Keratinocyte (primary cell): ENCODE measurements around the gene UTP14A. TPM values are rescaled to one million over a fixed set of nuclear protein-coding genes. Genes with fewer than 3 reads are reported as not detected.

ENCODE experiments used
- DNase-seq: peaks from one replicate; pipeline ENCODE4 v3.0.0-alpha.2; 2011; ENCODE audit warnings: low read depth, missing footprints, low spot score
- FAIRE-seq: peaks from 2 replicates; lab custom pipeline; 2011; peaks lifted over from hg19 to GRCh38; lab: Jason Lieb, UNC
- H2AFZ ChIP-seq: 2 replicates; pipeline ENCODE4 v1.6.0; 2012; ENCODE audit warnings: low read length, control low read depth, inconsistent platforms; ENCODE audit not compliant: control insufficient read depth
- H3K27ac ChIP-seq: 2 replicates; pipeline ENCODE4 v1.5.1; 2011; ENCODE audit warnings: low read length; ENCODE audit not compliant: control insufficient read depth, insufficient read depth
- H3K27me3 ChIP-seq: 3 replicates; pipeline ENCODE4 v1.6.0; 2011; ENCODE audit warnings: low read length; ENCODE audit not compliant: control insufficient read depth, insufficient read depth; ENCODE audit errors: extremely low read depth
- H3K36me3 ChIP-seq, 2 experiments: 2 replicates in 1 of 2; 3 replicates in 1 of 2; pipeline ENCODE4 v1.5.1; 2011; ENCODE audit warnings: low read length in 2 of 2, mild to moderate bottlenecking in 1 of 2; ENCODE audit not compliant: control insufficient read depth in 2 of 2, insufficient read depth in 2 of 2; ENCODE audit errors: extremely low read depth in 1 of 2
- H3K4me1 ChIP-seq: 3 replicates; pipeline ENCODE4 v1.5.1; 2011; ENCODE audit warnings: low read length; ENCODE audit not compliant: control insufficient read depth, insufficient read depth; ENCODE audit errors: extremely low read depth
- H3K4me2 ChIP-seq: 3 replicates; pipeline ENCODE4 v1.6.0; 2011; ENCODE audit warnings: low read depth, low read length; ENCODE audit not compliant: control insufficient read depth, insufficient read depth; ENCODE audit errors: extremely low read depth
- H3K4me3 ChIP-seq, 3 experiments: fragments of 200-600 bp in 1 of 3; sonication (generic) in 1 of 3; 2 replicates in 2 of 3; 3 replicates in 1 of 3; pipeline ENCODE4 v1.5.1; 2011 to 2016; ENCODE audit warnings: low read length in 3 of 3, mild to moderate bottlenecking in 3 of 3, control low read depth in 2 of 3, inconsistent platforms in 1 of 3, low read depth in 1 of 3, mixed read lengths in 1 of 3, mixed run types in 1 of 3, moderate library complexity in 1 of 3; ENCODE audit not compliant: control insufficient read depth in 2 of 3, insufficient read depth in 2 of 3; ENCODE audit errors: extremely low read depth in 1 of 3
- H3K79me2 ChIP-seq: 2 replicates; pipeline ENCODE4 v1.6.0; 2012; ENCODE audit warnings: low read length; ENCODE audit not compliant: control insufficient read depth, insufficient read depth
- H3K9ac ChIP-seq: 3 replicates; pipeline ENCODE4 v1.6.0; 2011; ENCODE audit warnings: low read length; ENCODE audit not compliant: control insufficient read depth, insufficient read depth; ENCODE audit errors: extremely low read depth
- H3K9me1 ChIP-seq: 3 replicates; pipeline ENCODE4 v1.6.0; 2011; ENCODE audit warnings: low read length; ENCODE audit not compliant: control insufficient read depth, insufficient read depth; ENCODE audit errors: extremely low read depth
- H3K9me3 ChIP-seq: 2 replicates; pipeline ENCODE4 v1.5.1; 2012; ENCODE audit warnings: low read depth, low read length; ENCODE audit not compliant: control insufficient read depth
- H4K20me1 ChIP-seq: 3 replicates; pipeline ENCODE4 v1.6.0; 2011; ENCODE audit warnings: low read length; ENCODE audit not compliant: control insufficient read depth, insufficient read depth; ENCODE audit errors: extremely low read depth
- EZH2 ChIP-seq: IDR thresholded peaks from one replicate; pipeline ENCODE4 v1.6.1; 2012; ENCODE audit warnings: inconsistent platforms, mild to moderate bottlenecking, low read length, moderate library complexity
- dilution Hi-C: fragments of 300-500 bp; cut with MboI; formaldehyde crosslinking; loops from one replicate; pipeline ENCODE4 v1.7.0; 2020; ENCODE audit warnings: low sequenced_read_pairs; ENCODE audit not compliant: extremely low pct_ligation_motif_present
- polyA plus RNA-seq, 5 experiments: library from polyadenylated mRNA; depleted of rRNA in 3 of 5; stranded (reverse) in 3 of 5; stranded (forward) in 1 of 5; unstranded in 1 of 5; fragments of >200 nt; gene quantifications; 1 replicate in 1 of 5; 2 replicates in 3 of 5; 3 replicates in 1 of 5; pipeline versions ENCODE4 v1.2.1 to v1.2.3, GENCODE V29; 2011 to 2012; ENCODE audit warnings: missing spikeins in 2 of 5, low read depth in 1 of 5, low replicate concordance in 1 of 5
- TF ChIP-seq, protein P1 (sequence below), 3 experiments: IDR thresholded peaks in 1 of 3; conservative IDR thresholded peaks in 1 of 3; optimal IDR thresholded peaks in 1 of 3; 2 replicates in 2 of 3; 3 replicates in 1 of 3; pipeline versions ENCODE3 to v1.5.1; 2011; ENCODE audit warnings: low read length in 3 of 3, mild to moderate bottlenecking in 3 of 3, moderate library complexity in 2 of 3, control low read depth in 1 of 3, inconsistent platforms in 1 of 3; ENCODE audit not compliant: insufficient read depth in 2 of 3; ENCODE audit errors: extremely low read depth in 1 of 3

UTP14A gene
- polyA plus RNA-seq, 1 donor (not counting 4 experiments of a cell fraction or from before 2014, with no cell fraction given): 30.6 TPM

DNA sequence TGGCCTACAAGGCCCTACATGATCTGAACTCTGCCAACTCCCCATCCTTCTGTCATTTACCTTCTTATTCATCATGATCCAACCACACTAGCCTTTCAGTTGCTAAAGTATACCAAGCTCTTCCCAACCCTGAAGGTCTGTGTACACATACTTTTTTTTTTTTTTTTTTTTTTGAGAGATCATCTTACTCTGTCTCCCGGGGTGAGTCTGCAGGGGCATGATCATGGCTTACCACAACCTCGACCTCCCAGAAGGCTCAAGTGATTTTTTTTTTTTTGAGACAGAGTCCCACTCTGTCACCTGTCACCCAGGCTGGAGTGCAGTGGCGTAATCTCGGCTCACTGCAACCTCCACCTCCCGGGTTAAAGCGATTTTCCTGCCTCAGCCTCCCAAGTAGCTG, 5.9 kb upstream of the UTP14A start:
- Histone ChIP-seq H3K27me3 (no peaks in the 10 kb centered on the region), H3K4me1 (no peaks in the 10 kb centered on the region), H3K4me3 (no peak overlapping the region), H4K20me1 (no peaks in the 10 kb centered on the region), H3K9ac (no peak overlapping the region), H3K36me3 (no peaks in the 10 kb centered on the region), H3K9me1 (no peaks in the 10 kb centered on the region), H3K27ac (no peak overlapping the region), H3K79me2 (no peaks in the 10 kb centered on the region), H2AFZ (no peak overlapping the region), H3K4me2 (no peak overlapping the region), H3K9me3 (no peaks in the 10 kb centered on the region)
- dilution Hi-C loops: no loop called here
- DNase-seq (no peak), FAIRE-seq (no peak)
- TF ChIP-seq, protein P1, sequence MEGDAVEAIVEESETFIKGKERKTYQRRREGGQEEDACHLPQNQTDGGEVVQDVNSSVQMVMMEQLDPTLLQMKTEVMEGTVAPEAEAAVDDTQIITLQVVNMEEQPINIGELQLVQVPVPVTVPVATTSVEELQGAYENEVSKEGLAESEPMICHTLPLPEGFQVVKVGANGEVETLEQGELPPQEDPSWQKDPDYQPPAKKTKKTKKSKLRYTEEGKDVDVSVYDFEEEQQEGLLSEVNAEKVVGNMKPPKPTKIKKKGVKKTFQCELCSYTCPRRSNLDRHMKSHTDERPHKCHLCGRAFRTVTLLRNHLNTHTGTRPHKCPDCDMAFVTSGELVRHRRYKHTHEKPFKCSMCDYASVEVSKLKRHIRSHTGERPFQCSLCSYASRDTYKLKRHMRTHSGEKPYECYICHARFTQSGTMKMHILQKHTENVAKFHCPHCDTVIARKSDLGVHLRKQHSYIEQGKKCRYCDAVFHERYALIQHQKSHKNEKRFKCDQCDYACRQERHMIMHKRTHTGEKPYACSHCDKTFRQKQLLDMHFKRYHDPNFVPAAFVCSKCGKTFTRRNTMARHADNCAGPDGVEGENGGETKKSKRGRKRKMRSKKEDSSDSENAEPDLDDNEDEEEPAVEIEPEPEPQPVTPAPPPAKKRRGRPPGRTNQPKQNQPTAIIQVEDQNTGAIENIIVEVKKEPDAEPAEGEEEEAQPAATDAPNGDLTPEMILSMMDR (optimal IDR thresholded peaks at IDR 0.05 in 1 of 3, IDR thresholded peaks at IDR 0.05 in 1 of 3, conservative IDR thresholded peaks at IDR 0.05 in 1 of 3; ENCODE audit: extremely low read depth in 1 of 3, insufficient read depth in 2 of 3, low read length in 3 of 3): no peak
- TF ChIP-seq EZH2: no peak

DNA sequence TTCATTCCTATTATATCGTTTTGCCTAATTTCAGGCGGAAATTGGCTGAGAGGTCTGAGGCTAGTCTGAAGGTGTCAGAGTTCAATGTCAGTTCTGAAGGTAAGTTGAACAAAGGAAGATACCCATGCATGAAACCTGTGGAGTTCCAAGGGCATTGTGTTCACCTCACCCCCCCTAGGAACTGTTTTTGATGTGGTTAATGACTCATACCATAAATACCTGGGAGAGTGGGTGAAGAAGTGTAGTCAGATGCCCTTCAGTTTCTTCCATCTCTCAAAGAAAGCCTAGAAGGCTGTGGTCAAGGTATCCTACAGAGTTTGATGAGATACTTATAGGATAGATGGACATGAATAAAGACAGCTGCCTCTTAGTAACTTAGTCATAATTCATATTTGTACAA, 2.7 kb downstream of the UTP14A start:
- Histone ChIP-seq H3K9me3 (no peaks in the 10 kb centered on the region), H3K4me1 (peaks cover 6% of the 10 kb centered on the region), H3K36me3 (peaks cover 3 to 4% of the 10 kb centered on the region in 2 experiments), H3K9ac (no peak overlapping the region), H3K9me1 (peaks cover 2% of the 10 kb centered on the region), H4K20me1 (no peaks in the 10 kb centered on the region), H3K27me3 (no peaks in the 10 kb centered on the region), H2AFZ (no peak overlapping the region), H3K79me2 (peaks cover 12% of the 10 kb centered on the region), H3K27ac (no peak overlapping the region), H3K4me2 (no peak overlapping the region), H3K4me3 (no peak overlapping the region)
- no peak for DNase-seq
- TF ChIP-seq, protein P1 (optimal IDR thresholded peaks at IDR 0.05 in 1 of 3, IDR thresholded peaks at IDR 0.05 in 1 of 3, conservative IDR thresholded peaks at IDR 0.05 in 1 of 3; ENCODE audit: extremely low read depth in 1 of 3, insufficient read depth in 2 of 3, low read length in 3 of 3): no peak
- no peak for TF ChIP-seq EZH2
- dilution Hi-C loops: no loop called here
- FAIRE-seq: no peak
